DMS53 treated with DMSO at 0.1 percent for 48 hours (cell line): Measurements from ENCODE around the gene B4GALT4.
"Not testable (repeated sequence)": the region's sequence is repeated elsewhere in the genome, so short reads cannot be mapped to it uniquely, and the experiment has no call there.

Source experiments
- DNase-seq: peaks from one replicate; lab custom pipeline; 2025; ENCODE audit not compliant: unreplicated experiment; lab: John Stamatoyannopoulos, UW

Gene B4GALT4, protein sequence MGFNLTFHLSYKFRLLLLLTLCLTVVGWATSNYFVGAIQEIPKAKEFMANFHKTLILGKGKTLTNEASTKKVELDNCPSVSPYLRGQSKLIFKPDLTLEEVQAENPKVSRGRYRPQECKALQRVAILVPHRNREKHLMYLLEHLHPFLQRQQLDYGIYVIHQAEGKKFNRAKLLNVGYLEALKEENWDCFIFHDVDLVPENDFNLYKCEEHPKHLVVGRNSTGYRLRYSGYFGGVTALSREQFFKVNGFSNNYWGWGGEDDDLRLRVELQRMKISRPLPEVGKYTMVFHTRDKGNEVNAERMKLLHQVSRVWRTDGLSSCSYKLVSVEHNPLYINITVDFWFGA

DNA sequence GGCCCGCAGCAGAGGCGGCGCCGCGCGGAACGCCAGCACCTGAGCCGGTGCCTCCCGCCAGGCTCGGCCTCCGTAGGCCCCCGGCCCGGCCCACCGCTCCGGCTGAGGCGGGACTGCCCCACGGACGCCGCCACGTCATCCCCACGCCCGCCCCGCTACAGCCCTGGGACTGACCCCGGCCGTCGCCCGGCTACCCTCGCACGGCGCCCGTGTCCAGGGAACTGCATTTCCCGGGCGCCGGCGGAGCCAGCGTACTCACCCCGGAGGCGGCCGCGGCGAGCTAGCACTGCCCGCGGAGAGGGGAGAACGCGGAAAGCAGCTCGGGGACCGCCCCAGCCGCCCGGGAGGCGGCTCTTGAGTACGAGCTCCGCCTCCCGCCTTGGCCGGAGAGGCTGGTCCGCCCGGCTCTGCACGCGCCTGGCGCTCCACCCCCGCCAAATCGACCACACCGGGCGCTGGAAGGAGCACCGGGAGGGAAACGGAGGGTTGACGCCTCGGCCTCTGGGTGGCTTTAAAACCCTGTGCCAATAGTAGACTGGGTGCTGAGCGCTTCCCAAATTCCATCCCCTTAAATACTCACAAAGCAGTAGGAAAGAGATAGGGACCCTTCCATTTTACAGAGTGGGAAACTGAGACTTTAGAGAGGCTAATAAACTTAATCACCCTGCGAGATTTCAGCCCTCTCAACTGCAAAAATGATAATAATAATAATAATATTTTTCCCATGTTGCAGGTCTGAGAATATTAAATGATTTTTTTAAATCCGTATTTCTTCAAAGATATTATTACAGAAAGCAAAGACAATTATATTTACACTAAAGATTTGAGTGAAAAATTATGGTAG is at the start of gene B4GALT4:
Gene B4GALT4 (minus strand): TSS at position 288 of the 844 bp plus-strand sequence. CDS start 10,779 bp downstream, outside the sequence.
- DNase-seq: peak; percentile 75

DNA sequence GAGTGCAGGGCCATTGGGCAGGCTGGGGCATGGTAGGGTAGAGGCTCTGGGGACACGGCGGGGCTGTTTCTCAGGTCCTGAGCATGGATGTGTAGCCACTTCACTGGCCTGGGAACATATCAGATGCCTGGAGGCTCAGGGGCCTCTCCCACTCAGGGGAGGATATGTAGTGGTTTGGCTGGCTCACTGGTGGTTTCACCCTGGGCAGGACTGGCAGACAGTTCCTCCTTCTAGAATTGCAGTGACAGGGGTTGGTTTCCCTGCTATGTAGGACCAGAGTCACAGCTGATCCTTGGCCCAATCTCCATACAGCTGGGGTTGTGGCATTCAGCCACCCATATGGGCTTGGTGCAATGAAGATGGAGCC is 48.7 kb upstream of the B4GALT4 start:
- DNase-seq: no peak

DNA sequence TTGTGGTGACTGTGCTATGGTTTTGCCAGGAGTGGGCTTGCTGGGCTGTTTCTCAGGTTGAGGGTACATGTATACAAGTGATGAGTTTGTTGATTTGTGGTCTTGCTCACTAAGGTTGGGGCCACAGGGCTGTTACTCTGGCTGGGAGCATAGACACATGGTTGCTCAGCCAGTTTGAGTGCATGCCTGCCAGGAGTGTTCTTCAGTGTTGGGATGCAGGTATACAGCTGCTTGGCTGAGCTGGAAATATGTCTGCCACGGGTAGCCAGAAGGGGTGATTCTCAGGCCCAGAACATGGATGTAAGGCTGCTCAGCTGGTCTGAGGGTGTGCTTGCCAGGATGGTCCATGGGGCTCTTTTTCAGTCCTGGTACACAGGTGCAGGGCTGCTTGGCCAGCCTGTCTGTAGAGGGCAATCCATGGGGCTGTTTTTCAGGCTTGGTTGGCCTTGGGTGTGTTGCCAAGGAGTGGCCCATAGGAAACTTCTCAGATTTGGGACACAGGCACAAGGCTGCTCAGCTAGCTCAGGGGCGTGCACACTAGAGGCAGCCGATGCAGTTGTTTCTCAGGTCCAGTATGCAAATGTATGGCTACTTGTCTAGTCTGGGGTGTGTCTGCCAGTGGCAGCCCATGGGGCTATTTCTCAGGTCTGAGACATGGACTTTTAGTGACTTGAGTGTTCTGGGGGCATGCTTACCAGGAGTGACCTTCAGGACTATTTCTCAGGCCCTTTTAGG is 48.2 kb upstream of the B4GALT4 start:
- DNase-seq: no peak

DNA sequence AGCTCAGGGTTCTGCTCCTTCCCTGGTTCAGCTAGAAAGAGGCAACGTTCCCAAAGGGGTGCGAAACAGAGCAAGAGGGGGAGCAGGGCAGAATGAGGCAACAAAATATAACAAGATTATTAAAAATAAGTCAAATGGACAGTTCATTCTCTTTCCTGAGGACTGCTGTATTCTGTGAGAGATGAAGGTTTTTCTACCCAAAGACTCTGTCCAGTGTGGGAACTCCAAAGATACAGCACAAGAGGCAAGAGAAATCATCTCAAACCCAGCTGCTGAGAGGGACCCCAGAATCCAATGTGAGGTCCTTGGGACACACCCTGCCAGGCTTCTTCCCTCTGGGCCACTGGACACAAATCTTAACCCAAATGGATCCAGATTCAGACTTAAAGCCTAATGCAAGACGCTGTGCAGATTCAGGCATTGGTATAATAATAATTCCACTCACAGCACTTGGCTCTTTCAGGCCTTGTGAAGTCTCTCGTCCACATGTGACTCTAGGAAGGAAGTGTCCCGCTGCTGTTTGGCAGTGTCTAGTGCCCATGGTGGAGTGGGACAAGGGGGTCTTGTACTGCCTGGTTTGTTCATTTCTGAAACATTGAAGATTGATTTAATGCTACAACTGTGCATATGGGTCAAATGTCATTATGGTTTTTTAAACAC is 39.0 kb upstream of the B4GALT4 start:
- no peak for DNase-seq

DNA sequence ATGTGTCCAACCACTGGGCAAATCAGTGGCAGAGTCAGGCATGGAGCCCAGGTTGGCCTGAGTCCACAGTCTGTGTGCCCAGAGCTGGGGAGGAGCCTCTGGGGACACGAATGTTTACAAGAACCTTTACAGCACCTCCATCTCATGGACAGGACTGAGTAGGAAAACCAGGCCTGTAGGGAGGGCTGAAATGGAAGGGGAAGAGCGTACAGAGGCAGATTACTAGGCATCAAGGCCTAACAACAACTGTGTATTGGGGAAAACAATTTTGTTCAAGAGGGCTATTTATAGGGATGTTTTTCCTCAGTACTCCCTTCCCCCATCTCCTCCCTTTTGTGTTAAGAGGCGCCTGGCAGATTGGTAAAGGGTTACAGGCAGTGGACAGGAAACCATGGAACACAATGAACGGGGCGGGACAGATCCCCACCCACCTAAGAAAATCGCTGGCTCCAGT is 38.5 kb upstream of the B4GALT4 start:
- no peak for DNase-seq

DNA sequence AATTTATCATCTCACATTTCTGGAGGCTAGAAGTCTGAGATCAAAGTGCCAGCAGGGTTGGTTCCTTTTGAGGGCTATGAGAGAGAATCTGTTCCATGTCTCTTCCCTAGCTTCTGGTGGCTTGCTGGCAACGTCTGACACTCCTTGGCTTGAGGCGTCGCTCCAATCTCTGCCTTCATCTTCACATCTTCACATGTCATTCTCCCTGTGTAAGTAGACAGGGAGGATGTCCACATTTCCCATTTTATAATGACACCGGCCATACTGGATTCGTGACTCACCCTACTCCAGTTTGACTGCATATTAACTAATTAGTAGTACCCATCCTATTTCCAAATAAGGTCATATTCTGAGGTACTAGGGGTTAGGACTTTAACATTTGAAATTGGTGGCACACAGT is 36.0 kb upstream of the B4GALT4 start:
- DNase-seq: no peak

DNA sequence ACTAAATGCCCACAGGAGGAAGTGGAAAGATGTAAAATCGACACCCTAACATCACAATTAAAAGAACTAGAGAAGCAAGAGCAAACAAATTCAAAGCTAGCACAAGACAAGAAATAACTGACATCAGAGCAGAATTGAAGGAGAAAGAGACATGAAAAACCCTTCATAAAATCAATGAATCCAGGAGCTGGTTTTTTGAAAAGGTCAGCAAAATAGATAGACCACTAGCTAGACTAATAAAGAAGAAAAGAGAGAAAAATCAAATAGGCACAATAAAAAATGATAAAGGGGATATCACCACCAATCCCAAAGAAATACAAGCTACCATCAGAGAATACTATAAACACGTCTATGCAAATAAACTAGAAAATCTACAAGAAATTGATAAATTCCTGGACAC is 29.5 kb upstream of the B4GALT4 start:
- not testable (repeated sequence) for DNase-seq

DNA sequence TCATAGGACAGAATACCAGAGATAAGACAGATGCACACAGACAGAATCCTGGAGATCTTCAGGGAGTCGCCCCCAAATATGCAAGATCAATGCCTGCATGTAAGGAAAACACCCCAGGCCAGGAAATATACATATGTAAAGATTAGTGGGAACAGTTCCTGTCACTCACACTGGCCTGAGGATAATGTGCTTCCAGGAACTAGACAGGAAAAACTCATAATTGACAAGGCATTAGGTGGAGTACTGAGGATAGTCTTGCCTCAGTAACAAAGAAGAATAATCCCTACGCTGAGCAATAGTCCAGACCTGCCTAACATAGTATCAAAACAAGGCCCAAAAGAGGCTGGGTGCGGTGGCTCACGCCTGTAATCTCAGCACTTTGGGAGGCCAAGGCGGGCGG is 20.4 kb upstream of the B4GALT4 start:
- DNase-seq: no peak

DNA sequence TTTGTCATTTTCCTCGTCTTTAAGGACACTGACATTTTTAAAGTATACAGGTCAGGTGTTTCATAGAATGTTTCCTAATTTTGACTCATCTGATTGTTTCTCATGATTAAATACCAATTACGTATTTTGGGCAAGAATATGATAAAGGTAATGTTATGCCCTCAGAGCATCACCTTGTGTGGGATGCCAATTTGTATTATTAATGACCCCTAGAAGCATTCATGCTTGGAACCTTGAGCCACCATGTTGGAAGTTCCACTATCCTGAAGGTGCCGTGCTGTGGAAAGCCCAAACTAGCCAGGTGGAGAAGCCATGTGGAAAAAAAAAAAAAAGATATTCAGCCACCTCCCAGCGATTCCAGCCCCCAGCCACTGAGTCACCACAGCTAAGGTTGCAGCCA is 19.1 kb upstream of the B4GALT4 start:
- DNase-seq: no peak

DNA sequence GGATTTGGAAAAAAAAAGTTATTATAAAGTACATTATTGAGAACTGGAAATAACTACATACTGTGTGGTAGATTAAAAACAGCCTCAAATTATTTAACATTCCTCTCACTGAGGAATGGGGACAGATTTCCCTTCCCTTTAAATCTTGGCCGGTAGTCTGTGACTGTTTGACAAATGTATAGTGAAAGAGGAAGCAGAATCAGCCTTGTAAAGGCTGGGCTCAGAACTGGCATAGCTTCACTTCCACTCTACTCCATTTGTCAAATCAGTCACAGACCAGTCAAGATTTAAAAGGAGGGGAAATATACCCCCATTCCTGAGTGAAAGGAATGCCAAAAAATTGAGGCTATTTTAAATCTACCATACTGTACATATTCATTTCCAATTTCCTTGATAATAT is 18.2 kb upstream of the B4GALT4 start:
- no peak for DNase-seq

DNA sequence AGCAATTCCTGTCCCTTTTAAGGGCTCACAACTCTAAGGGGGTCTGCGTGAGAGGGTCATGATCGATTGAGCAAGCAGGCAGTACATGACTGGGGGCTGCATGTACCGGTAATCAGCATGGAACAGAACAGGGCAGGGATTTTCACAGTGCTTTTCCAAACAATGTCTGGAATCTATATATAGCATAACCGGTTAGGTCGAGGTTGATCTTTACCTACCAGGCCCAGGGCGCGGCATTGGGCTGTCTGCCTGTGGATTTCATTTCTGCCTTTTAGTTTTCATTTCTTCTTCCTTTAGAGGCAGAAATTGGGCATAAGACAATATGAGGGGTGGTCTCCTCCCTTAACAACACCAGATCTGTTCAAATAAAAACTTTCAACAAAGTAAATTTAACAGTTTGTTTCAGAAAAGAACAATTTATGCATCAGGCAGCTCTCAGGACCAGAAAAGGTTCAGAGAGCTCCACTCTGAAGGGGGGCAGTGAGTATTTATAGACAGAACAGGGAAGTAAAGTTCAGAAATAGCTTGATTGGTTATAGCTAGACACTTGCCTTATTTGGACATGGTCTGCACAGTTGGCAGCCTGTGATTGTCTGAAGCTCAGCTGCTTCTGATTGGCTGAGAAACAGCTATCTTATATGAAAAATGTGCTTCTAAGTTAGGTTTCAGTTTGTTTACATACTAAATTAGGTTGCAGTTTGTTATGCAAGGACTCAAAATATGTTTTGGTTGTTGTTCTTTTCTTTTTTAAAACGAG is 17.2 kb upstream of the B4GALT4 start:
- peak; percentile 2 for DNase-seq

DNA sequence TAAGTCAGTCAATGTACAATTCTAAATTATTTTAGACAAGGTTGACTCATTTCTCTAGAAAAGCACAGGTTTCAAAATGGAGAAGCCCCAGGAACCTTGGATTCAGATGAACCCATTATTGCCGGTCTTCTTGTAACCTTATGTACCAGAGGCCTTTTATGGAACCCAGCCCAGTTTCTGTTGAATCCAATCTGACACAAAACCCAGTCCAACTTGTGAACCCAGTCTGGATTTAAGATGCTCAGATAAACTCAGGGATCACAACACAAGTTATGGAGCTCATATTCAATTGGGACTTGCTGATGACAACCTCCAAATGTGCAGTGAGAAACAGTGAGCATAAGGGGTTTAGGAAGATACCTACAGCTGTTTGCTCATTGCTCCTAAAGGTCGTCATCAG is 16.4 kb upstream of the B4GALT4 start:
- no peak for DNase-seq

DNA sequence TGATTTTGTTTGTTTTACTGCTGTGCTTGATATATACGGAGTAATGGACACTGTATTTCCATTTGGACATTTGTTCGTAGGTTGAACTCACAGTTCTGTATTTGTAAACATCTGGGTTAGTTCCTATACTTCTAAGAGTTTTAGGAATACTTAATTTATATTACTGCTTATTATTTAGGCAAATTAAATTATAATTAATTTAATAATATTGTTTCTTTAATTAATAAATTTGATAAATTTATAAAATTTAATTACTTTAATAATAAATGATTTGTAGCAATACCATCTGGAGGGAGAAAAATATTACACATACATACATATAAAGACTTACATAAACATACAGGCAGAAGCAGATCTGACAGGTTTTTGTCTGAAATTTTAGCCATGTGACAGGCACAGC is 14.5 kb upstream of the B4GALT4 start:
- no peak for DNase-seq

DNA sequence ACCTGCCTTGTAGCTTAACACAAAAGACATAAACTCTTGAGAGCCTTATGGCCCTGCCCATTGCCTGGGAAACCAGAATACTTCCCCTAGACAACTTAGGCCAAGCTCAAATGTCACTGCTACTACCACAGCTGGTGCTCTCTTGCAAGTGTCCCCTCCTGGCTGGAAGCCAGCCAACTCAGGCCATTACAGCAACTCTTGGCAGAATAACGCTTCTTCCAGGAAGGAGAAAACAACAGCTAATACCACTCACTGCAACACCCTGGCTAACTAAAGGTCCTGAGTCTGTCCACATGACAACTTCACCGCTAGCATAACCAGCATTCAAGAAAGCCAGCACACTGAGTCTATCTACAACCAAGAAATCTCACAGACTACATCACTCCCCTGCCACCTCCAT is 5.1 kb upstream of the B4GALT4 start:
- DNase-seq: no peak

DNA sequence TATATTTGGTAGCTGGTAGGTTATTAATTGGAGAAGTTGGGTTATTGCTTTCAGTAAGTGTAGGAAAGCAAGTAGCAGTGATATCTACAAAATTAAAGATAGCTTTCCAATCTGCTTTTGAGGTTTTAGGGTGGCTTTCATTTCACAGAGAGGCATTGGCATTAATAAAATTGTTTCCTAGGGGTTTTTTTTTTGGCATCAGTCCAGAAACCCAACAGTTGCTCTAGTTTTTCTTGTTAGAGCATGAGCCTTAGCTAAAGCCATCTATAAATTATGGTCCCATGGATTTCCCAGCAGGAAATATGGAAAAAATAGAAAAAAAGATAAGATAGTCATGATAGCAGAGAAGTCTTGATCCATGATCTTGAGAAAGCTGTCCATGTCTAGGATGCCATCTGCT is 3.0 kb upstream of the B4GALT4 start:
- DNase-seq: no peak

DNA sequence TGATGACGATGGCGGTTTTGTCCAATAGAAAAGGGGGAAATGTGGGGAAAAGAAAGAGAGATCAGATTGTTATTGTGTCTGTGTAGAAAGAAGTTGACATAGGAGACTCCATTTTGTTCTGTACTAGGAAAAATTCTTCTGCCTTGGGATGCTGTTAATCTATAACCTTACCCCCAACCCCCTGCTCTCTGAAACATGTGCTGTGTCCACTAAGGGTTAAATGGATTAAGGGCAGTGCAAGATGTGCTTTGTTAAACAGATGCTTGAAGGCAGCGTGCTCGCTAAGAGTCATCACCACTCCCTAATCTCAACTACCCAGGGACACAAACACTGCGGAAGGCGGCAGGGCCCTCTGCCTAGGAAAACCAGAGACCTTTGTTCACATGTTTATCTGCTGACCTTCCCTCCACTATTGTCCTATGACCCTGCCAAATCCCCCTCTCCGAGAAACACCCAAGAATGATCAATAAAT is 2.4 kb upstream of the B4GALT4 start:
- DNase-seq: not testable (repeated sequence)

DNA sequence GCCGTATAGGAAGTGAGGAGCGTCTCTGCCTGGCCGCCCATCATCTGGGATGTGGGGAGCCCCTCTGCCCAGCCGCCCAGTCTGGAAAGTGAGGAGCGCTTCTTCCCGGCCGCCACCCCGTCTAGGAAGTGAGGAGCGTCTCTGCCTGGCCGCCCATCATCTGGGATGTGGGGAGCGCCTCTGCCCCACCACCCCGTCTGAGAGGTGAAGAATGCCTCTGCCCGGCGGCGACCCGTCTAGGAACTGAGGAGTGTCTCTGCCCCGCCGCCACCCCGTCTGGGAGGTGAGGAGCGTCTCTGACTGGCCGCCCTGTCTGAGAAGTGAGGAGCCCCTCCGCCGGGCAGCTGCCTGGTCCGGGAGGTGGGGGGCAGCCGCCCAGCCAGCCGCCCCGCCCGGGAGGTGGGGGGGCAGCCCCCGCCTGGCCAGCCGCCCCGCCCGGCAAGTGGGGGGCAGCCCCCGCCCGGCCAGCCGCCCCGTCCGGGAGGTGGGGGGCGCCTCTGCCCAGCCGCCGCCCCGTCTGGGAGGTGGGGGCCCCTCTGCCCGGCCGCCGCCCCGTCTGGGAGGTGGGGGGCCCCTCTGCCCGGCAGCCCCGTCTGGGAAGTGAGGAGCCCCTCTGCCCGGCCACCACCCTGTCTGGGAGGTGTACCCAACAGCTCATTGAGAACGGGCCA is 1.8 kb upstream of the B4GALT4 start:
- DNase-seq: not testable (repeated sequence)

DNA sequence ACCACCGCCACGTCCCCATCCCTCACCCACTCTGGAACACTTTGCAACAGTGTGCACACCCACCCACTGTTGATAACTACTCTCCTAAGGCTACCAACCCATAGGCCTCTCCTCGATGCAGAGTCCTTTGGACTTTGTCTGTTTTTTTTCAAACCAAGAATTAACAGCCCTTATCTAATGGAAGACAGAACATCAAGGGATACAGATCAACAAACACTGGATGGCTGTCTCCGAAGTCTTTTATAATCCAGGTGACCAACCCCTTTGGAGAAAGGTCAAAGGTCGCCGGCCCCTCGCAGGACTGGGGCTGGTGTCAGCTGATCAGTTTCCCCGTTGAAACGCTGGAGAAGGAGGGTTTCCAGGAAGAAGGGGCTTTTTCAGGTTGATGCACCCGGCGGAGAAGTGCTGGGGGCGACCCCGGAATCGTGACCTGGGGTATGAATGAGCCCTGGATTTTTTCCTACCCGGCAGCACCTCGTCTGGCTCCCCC is 532 bp downstream of the B4GALT4 start:
- DNase-seq: no peak

DNA sequence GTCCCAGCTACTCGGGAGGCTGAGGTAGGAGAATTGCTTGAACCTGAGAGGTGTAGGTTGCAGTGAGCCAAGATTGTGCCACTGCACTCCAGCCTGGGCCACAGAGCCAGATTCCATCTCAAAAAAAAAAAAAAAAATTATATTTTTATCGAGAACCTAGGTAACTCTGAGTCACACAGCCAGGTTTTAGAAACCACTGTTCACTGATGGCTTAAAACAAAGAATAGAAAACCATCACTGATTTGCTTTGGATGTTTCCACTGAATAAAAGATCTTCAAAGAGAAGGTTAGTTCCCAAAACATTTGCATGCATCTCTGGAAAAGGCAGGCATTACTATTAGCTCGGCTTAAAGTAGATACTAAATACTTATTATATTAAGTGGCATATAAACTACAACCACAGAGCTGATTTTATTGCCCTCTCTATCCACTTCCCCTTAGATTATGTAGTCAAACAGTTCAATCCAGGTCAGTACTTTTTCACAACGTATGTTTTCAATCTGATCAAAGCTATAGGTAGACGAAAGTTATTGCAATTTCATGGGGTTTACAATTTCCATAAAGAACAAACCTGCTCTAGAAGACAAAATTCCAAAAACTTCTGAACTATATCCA is 1.4 kb downstream of the B4GALT4 start:
- no peak for DNase-seq
